NCI-H82 (cell line): ENCODE data around the gene ASIC3.
"Not testable (repeated sequence)": the region's sequence is repeated elsewhere in the genome, so short reads cannot be mapped to it uniquely, and the experiment has no call there.

Experiments
- DNase-seq: peaks from one replicate; lab custom pipeline; 2025; lab: John Stamatoyannopoulos, UW

The ASIC3 gene

GRCh38 chr7:151032936-151033863 lies 15.1 kb upstream of the ASIC3 start:
- peak; percentile 24 for DNase-seq

- DNase-seq: no peak
Observed at GRCh38 chr7:151033864-151034249, 14.5 kb upstream of the ASIC3 start.

- DNase-seq: no peak
Observed at GRCh38 chr7:151034312-151035025, 13.9 kb upstream of the ASIC3 start.

GRCh38 chr7:151035026-151035717 lies 13.2 kb upstream of the ASIC3 start:
- no peak for DNase-seq

GRCh38 chr7:151035902-151036301 lies 12.4 kb upstream of the ASIC3 start:
- DNase-seq: no peak

GRCh38 chr7:151038951-151039849 lies 9.1 kb upstream of the ASIC3 start:
- DNase-seq: peak; percentile 28

- peak; percentile 62 for DNase-seq
Observed at GRCh38 chr7:151039850-151040548, 8.3 kb upstream of the ASIC3 start.

- no peak for DNase-seq
Observed at GRCh38 chr7:151040616-151041375, 7.5 kb upstream of the ASIC3 start.

GRCh38 chr7:151043449-151043848 lies 4.9 kb upstream of the ASIC3 start:
- DNase-seq: not testable (repeated sequence)

GRCh38 chr7:151043959-151044358 lies 4.4 kb upstream of the ASIC3 start:
- no peak for DNase-seq

GRCh38 chr7:151045262-151045661 lies 3.1 kb upstream of the ASIC3 start:
- DNase-seq: peak; percentile 87

GRCh38 chr7:151045967-151046366 lies 2.4 kb upstream of the ASIC3 start:
- no peak for DNase-seq

GRCh38 chr7:151046603-151047573 lies 1.4 kb upstream of the ASIC3 start:
- no peak for DNase-seq

GRCh38 chr7:151048911-151049463 lies 656 bp downstream of the ASIC3 start:
- no peak for DNase-seq

- no peak for DNase-seq
Observed at GRCh38 chr7:151051108-151051507, 2.8 kb downstream of the ASIC3 start.

- DNase-seq: no peak
Observed at GRCh38 chr7:151053096-151053495, 4.8 kb downstream of the ASIC3 start.

GRCh38 chr7:151053751-151054150 lies 5.4 kb downstream of the ASIC3 start:
- DNase-seq: no peak

- no peak for DNase-seq
Observed at GRCh38 chr7:151056283-151056665, 7.9 kb downstream of the ASIC3 start.
